ENCODE data around the gene TRIM27.
"Not testable (repeated sequence)": the region's sequence is repeated elsewhere in the genome, so short reads cannot be mapped to it uniquely, and the experiment has no call there.

TRIM27 gene

GRCh38 chr6:28923318-28924102 is at the start of gene TRIM27:
TSS of gene TRIM27 (minus strand) at chr6:28923985. CDS start at chr6:28923632, 353 bp downstream.
- peak; percentile 57 to 64 for DNase-seq (ENCODE audit: low read depth in 2 of 2, low spot score in 1 of 2)

- DNase-seq (ENCODE audit: low read depth in 2 of 2, low spot score in 1 of 2) = not testable (repeated sequence)
These were observed 46.3 kb upstream of the TRIM27 start for GRCh38 chr6:28970056-28970455.

GRCh38 chr6:28969129-28969528 is 45.3 kb upstream of the TRIM27 start:
- DNase-seq (ENCODE audit: low read depth in 2 of 2, low spot score in 1 of 2) = no peak

- DNase-seq (ENCODE audit: low read depth in 2 of 2, low spot score in 1 of 2) = no peak
These were observed 44.7 kb upstream of the TRIM27 start for GRCh38 chr6:28968476-28968875.

- no peak for DNase-seq (ENCODE audit: low read depth in 2 of 2, low spot score in 1 of 2)
These were observed 41.9 kb upstream of the TRIM27 start for GRCh38 chr6:28965706-28966105.

- DNase-seq (ENCODE audit: low read depth in 2 of 2, low spot score in 1 of 2) = no peak
These were observed 37.2 kb upstream of the TRIM27 start for GRCh38 chr6:28960846-28961500.

- DNase-seq (ENCODE audit: low read depth in 2 of 2, low spot score in 1 of 2) = not testable (repeated sequence)
These were observed 34.9 kb upstream of the TRIM27 start for GRCh38 chr6:28958561-28959243.

GRCh38 chr6:28957795-28958314 is 34.1 kb upstream of the TRIM27 start:
- not testable (repeated sequence) for DNase-seq (ENCODE audit: low read depth in 2 of 2, low spot score in 1 of 2)

- DNase-seq (ENCODE audit: low read depth in 2 of 2, low spot score in 1 of 2) = no peak
These were observed 32.5 kb upstream of the TRIM27 start for GRCh38 chr6:28956331-28956730.

GRCh38 chr6:28953585-28954258 is 29.9 kb upstream of the TRIM27 start:
- DNase-seq (ENCODE audit: low read depth in 2 of 2, low spot score in 1 of 2) = no peak

GRCh38 chr6:28953039-28953584 is 29.3 kb upstream of the TRIM27 start:
- peak; percentile 21 to 23 for DNase-seq (ENCODE audit: low read depth in 2 of 2, low spot score in 1 of 2)

- not testable (repeated sequence) for DNase-seq (ENCODE audit: low read depth in 2 of 2, low spot score in 1 of 2)
These were observed 25.9 kb upstream of the TRIM27 start for GRCh38 chr6:28949656-28950195.

GRCh38 chr6:28948782-28949486 is 25.1 kb upstream of the TRIM27 start:
- DNase-seq (ENCODE audit: low read depth in 2 of 2, low spot score in 1 of 2) = no peak

GRCh38 chr6:28947831-28948270 is 24.1 kb upstream of the TRIM27 start:
- no peak for DNase-seq (ENCODE audit: low read depth in 2 of 2, low spot score in 1 of 2)

GRCh38 chr6:28947067-28947765 is 23.4 kb upstream of the TRIM27 start:
- no peak for DNase-seq (ENCODE audit: low read depth in 2 of 2, low spot score in 1 of 2)

- no peak for DNase-seq (ENCODE audit: low read depth in 2 of 2, low spot score in 1 of 2)
These were observed 21.6 kb upstream of the TRIM27 start for GRCh38 chr6:28945349-28945748.

- peak; percentile 51 to 56 for DNase-seq (ENCODE audit: low read depth in 2 of 2, low spot score in 1 of 2)
These were observed 20.7 kb upstream of the TRIM27 start for GRCh38 chr6:28944412-28944865.

- peak; percentile 35 to 51 for DNase-seq (ENCODE audit: low read depth in 2 of 2, low spot score in 1 of 2)
These were observed 20.0 kb upstream of the TRIM27 start for GRCh38 chr6:28943557-28944411.
